D721Med (cell line): ENCODE data around the gene HPN.

Source experiments
- DNase-seq: peaks from one replicate; pipeline ENCODE4 v3.0.0; 2011; ENCODE audit warnings: low spot score; ENCODE audit not compliant: insufficient read length
- FAIRE-seq: peaks from 2 replicates; lab custom pipeline; 2011; peaks lifted over from hg19 to GRCh38; lab: Jason Lieb, UNC
- CTCF ChIP-seq: IDR thresholded peaks from 2 replicates; pipeline ENCODE4 v1.5.1; 2012; ENCODE audit warnings: mild to moderate bottlenecking, control low read depth; ENCODE audit not compliant: insufficient read depth; ENCODE audit errors: missing control alignments

HPN gene

DNA sequence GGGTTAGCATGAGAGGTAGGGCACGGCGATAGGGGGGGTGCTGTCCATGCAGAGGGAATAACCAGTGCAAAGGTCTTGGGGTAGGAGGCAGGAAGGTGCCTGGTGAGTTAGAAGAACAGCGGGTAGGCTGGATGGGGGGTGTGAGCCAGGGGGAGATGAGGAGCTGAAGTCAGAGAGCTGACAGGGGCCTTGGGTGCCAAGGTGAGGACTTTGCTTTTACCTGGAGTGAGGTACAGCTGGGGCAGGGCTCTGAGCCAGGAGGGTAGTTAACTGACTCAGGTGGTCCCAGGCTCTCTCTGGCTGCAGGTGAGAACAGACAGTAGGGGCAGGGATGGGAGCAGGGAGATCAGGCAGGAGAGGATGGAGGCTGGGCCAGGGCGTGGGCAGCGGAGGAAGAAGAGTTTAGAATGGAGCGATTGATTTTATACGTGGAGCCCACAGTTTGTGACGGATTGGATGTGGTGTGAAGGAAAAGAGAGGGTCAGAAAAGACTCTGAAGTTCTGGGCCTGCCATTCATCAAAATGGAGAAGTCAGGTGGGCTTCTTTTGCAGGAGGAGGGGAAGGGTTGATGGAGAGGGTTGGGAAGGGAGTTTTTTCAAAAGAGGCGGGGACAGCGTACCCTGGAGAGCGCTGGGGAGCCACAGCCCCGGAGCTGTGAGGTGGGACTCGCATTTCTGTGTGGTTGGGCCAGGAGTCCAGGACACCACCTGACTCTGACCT, 42.6 kb upstream of the HPN start:
- no peak for DNase-seq
- no peak for TF ChIP-seq CTCF
- FAIRE-seq = no peak

- peak; percentile 95 for DNase-seq
- TF ChIP-seq CTCF = no peak
- FAIRE-seq = no peak
These were observed 41.8 kb upstream of the HPN start, which contains the start of gene GRAMD1A for GRCh38 chr19:34999498-35000337. GRAMD1A (plus strand) TSS chr19:35000323; CDS start chr19:35000479, 156 bp downstream.

- no peak for DNase-seq
- TF ChIP-seq CTCF = no peak
- no peak for FAIRE-seq
These were observed 41.2 kb upstream of the HPN start for GRCh38 chr19:35000338-35000646.

DNA sequence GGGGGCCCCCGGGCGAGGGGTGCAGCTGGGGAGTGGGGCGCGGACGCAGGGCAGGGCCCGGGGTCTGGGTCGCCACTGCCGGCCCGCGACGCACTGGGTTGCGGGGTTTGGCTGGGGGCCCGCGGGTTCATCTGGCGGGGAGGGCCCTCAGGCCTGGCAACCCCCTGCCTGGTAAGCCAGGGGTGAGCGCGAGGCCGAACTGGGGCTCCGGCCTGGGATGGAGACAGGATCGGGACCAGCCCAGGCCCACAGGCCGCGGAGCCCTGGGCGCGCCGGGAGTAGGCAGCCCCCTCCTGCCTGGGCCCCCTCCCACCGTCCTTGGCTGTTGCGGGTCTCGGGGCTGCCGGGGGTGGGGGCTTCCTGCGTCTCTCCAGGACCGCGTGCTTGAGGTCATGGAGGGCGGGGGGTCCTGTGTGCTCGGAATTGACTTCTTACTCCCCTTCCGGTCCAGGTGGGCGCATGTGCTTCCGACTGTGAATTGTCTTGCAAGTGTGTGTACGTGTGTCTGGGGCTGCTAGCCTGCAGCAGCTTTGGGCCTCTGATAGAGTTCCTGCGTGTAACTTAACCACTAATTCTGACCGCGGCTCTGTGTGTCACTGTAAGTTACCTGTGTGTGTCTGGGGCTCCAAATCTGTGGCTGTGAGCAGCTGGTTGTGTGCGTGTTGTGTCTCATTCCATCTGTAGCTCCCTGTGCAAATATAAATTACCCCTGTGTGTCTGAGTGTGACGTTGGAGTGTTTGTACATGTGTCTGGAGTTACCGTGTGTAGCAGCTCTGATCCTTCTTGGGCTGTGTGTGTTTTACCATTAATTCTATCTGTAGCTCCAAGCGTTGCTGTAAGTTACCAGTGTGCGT, 40.6 kb upstream of the HPN start:
- DNase-seq (no peak), FAIRE-seq (no peak)
- no peak for TF ChIP-seq CTCF

GRCh38 chr19:35002037-35002535, 39.4 kb upstream of the HPN start:
- no peak for TF ChIP-seq CTCF
- DNase-seq (no peak), FAIRE-seq (no peak)

DNA sequence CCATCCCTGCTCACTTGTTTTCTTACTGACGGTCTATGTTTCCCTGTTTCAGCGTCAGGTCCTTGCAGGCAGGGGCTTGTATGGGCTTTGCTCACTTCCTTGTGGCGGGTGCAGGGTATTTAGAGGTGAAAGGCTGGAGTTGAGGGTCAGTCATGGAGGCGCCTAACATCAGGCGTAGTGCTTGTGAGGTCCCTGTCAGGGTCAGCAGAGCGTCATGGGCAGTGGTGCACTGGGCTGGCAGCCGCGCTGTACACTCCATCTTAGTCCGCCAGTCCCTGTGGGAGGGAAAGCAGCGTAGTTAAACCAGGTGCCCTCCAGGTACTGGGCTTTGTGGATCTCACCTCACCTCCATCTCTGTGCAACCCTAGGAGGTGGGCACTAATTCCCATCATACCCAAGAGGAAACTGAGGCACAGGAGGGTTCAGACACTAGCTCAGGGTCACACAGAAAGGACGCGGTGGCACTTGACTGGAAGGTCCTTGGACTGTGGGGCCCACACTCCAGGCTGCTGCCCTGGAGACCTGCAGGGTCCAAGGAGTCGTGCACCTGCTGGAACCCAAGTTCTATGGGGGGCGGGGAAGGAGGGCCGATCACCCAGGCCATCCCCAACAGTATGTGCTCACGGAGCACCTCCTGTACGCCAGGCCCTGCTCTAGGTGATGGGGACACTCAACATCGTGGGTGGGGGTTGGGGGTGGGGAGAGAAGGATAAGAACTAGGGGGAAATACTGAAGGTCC, 36.8 kb upstream of the HPN start:
- FAIRE-seq (no peak), DNase-seq (no peak)
- no peak for TF ChIP-seq CTCF
